ENCODE measurements around the gene TMEM181.
"Not testable (repeated sequence)": the region's sequence is repeated elsewhere in the genome, so short reads cannot be mapped to it uniquely, and the experiment has no call there.

The TMEM181 gene

GRCh38 chr6:158666628-158667359, 106.9 kb downstream of the TMEM181 start:
- Histone ChIP-seq H3K36me3 (peaks cover 0 to 5% (median 0%) of the 10 kb centered on the region in 3 donors), H3K4me1 (peaks cover 0 to 5% (median 0%) of the 10 kb centered on the region in 4 donors), H3K27me3 (no peaks in the 10 kb centered on the region), H3K9me3 (no peaks in the 10 kb centered on the region), H3K4me3 (no peak overlapping the region), H3K27ac (no peak overlapping the region)
- intact Hi-C loops (cut with DNase I; ENCODE audit: low total_unique reads), result no loop called here
- no peak for TF ChIP-seq CTCF (IDR thresholded peaks at IDR 0.05)
- no peak for DNase-seq

GRCh38 chr6:158667360-158667981, 107.6 kb downstream of the TMEM181 start:
- no peak for TF ChIP-seq CTCF (IDR thresholded peaks at IDR 0.05)
- no peak overlapping the region for H3K4me3 ChIP-seq
- peaks cover 0 to 5% (median 0%) of the 10 kb centered on the region in 4 donors for H3K4me1 ChIP-seq
- peaks cover 0 to 5% (median 0%) of the 10 kb centered on the region in 3 donors for H3K36me3 ChIP-seq
- DNase-seq, result no peak
- no peaks in the 10 kb centered on the region for H3K27me3 ChIP-seq
- H3K27ac ChIP-seq, result no peak overlapping the region
- intact Hi-C loops (cut with DNase I; ENCODE audit: low total_unique reads), result no loop called here
- H3K9me3 ChIP-seq, result no peaks in the 10 kb centered on the region

GRCh38 chr6:158668707-158669103, 108.8 kb downstream of the TMEM181 start:
- H3K27me3 ChIP-seq, result no peaks in the 10 kb centered on the region

GRCh38 chr6:158669145-158670035, 109.5 kb downstream of the TMEM181 start:
- no peak overlapping the region for H3K27ac ChIP-seq
- no peak for DNase-seq
- no peak for TF ChIP-seq CTCF (IDR thresholded peaks at IDR 0.05)

More at GRCh38 chr6:158668707-158669103, 108.8 kb downstream of the TMEM181 start:
- TF ChIP-seq CTCF (IDR thresholded peaks at IDR 0.05), result no peak
- Histone ChIP-seq H3K4me1 (peaks cover 0 to 5% (median 0%) of the 10 kb centered on the region in 4 donors), H3K4me3 (no peak overlapping the region), H3K27ac (no peak overlapping the region), H3K9me3 (no peaks in the 10 kb centered on the region), H3K36me3 (peaks cover 0 to 5% (median 0%) of the 10 kb centered on the region in 3 donors)
- intact Hi-C loops (cut with DNase I; ENCODE audit: low total_unique reads), result no loop called here
- no peak for DNase-seq

GRCh38 chr6:158672119-158672518, 112.2 kb downstream of the TMEM181 start:
- not testable (repeated sequence) for H3K4me1 ChIP-seq, H3K9me3 ChIP-seq, H3K27ac ChIP-seq, H3K4me3 ChIP-seq, H3K27me3 ChIP-seq, H3K36me3 ChIP-seq, DNase-seq
- intact Hi-C loops (cut with DNase I; ENCODE audit: low total_unique reads), result loop anchor here (10.0 kb wide), 1 partner anchor 1127 kb away; no protein-coding TSS in a partner anchor

More at GRCh38 chr6:158669145-158670035, 109.5 kb downstream of the TMEM181 start:
- Histone ChIP-seq H3K36me3 (peaks cover 0 to 5% (median 0%) of the 10 kb centered on the region in 3 donors), H3K4me1 (peaks cover 0 to 5% (median 0%) of the 10 kb centered on the region in 4 donors), H3K27me3 (no peaks in the 10 kb centered on the region), H3K9me3 (no peaks in the 10 kb centered on the region), H3K4me3 (no peak overlapping the region)
- intact Hi-C loops (cut with DNase I; ENCODE audit: low total_unique reads), result loop anchor here (10.0 kb wide), 1 partner anchor 1125 kb away; no protein-coding TSS in a partner anchor
